Central memory CD8-positive, alpha-beta T cell (primary cell): ENCODE data around the gene KLHL29.

Experiments
- ATAC-seq: fragments of 150-1000 bp; cut with Tn5 transposase; replicated peaks from 2 replicates; pipeline ENCODE4 v1.10.0; 2022; ENCODE audit warnings: mild to moderate bottlenecking, moderate FRiP score, moderate number of reproducible peaks; ENCODE audit not compliant: poor library complexity, severe bottlenecking; ENCODE audit errors: extremely low read depth
- DNase-seq, 2 donors: peaks; one replicate each; pipeline ENCODE4 v3.0.0; 2021; ENCODE audit warnings: low spot score in 2 of 2
- H3K27ac Mint-ChIP-seq: one replicate; pipeline ENCODE4 v1.8.0; 2022; ENCODE audit warnings: low read depth, mild to moderate bottlenecking, moderate library complexity, mixed read lengths
- H3K27me3 Mint-ChIP-seq: one replicate; pipeline ENCODE4 v1.8.0; 2022; ENCODE audit warnings: mixed read lengths
- H3K36me3 Mint-ChIP-seq: one replicate; pipeline ENCODE4 v1.8.0; 2022; ENCODE audit warnings: mild to moderate bottlenecking, moderate library complexity, mixed read lengths; ENCODE audit not compliant: insufficient read depth
- H3K4me1 Mint-ChIP-seq: one replicate; pipeline ENCODE4 v1.8.0; 2022; ENCODE audit warnings: mixed read lengths
- H3K4me3 Mint-ChIP-seq: one replicate; pipeline ENCODE4 v1.8.0; 2022; ENCODE audit warnings: mild to moderate bottlenecking, moderate library complexity, mixed read lengths
- H3K9me3 Mint-ChIP-seq: one replicate; pipeline ENCODE4 v1.8.0; 2022; ENCODE audit warnings: mixed read lengths

KLHL29 gene

DNA sequence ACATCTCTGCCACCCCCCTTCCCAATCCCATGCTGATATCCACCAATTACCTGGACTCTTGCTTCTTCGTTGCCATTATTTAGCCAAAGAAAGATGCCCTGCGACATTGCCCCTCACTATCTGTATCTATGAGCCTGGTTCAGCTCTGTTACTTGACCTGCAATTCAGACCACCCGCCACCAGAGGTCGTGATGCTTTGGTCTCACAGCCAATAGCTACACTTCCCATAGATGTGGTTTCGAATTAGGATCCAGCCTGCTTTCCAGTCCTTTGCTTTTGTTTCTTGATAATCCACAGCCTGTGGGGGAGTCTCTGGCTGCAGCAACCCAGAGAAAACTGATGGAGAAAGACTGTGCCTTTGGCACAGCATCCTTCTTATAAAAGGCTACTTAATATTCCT, 239.4 kb downstream of the KLHL29 start:
- Mint-ChIP-seq H3K4me1 (no peaks in the 10 kb centered on the region), H3K27me3 (peaks cover 14% of the 10 kb centered on the region), H3K36me3 (peaks cover 1% of the 10 kb centered on the region), H3K4me3 (no peak overlapping the region), H3K27ac (no peak overlapping the region), H3K9me3 (peaks cover 12% of the 10 kb centered on the region)
- DNase-seq: no peak
- ATAC-seq: no peak

GRCh38 chr2:23624915-23625314, 239.9 kb downstream of the KLHL29 start:
- Mint-ChIP-seq H3K36me3 (peaks cover 1% of the 10 kb centered on the region), H3K27me3 (peaks cover 16% of the 10 kb centered on the region), H3K4me3 (no peak overlapping the region), H3K9me3 (peaks cover 12% of the 10 kb centered on the region), H3K4me1 (no peaks in the 10 kb centered on the region), H3K27ac (no peak overlapping the region)
- no peak for ATAC-seq
- no peak for DNase-seq

DNA sequence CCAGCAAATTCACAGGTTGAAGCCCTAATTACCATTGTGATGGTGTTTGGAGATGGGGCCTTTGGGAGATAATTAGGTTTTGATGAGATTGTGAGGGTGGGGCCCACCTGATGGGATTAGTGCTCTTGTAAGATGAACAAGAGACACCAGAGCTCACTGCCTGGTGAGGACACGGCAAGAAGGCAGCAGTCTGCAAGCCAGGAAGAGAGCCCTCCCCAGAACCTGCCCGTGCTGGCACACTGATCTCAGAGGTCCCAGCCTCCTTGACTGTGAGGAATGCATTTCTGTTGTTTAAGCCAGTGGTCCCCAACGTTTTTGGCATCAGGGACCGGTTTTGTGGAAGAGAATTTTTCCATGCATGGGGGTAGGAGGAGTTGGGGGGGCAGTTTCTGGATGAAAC, 240.7 kb downstream of the KLHL29 start:
- Mint-ChIP-seq H3K27ac (no peak overlapping the region), H3K27me3 (peaks cover 12% of the 10 kb centered on the region), H3K4me3 (no peak overlapping the region), H3K9me3 (peaks cover 12% of the 10 kb centered on the region), H3K4me1 (no peaks in the 10 kb centered on the region), H3K36me3 (peaks cover 1% of the 10 kb centered on the region)
- no peak for ATAC-seq
- DNase-seq: no peak

- H3K27me3 Mint-ChIP-seq: peaks cover 12% of the 10 kb centered on the region
- peaks cover 12% of the 10 kb centered on the region for H3K9me3 Mint-ChIP-seq
- ATAC-seq (no peak), DNase-seq (no peak)
- H3K27ac Mint-ChIP-seq: no peak overlapping the region
- peaks cover 1% of the 10 kb centered on the region for H3K36me3 Mint-ChIP-seq
- H3K4me1 Mint-ChIP-seq: no peaks in the 10 kb centered on the region
- no peak overlapping the region for H3K4me3 Mint-ChIP-seq
Measured at GRCh38 chr2:23626701-23627230, 241.8 kb downstream of the KLHL29 start.

DNA sequence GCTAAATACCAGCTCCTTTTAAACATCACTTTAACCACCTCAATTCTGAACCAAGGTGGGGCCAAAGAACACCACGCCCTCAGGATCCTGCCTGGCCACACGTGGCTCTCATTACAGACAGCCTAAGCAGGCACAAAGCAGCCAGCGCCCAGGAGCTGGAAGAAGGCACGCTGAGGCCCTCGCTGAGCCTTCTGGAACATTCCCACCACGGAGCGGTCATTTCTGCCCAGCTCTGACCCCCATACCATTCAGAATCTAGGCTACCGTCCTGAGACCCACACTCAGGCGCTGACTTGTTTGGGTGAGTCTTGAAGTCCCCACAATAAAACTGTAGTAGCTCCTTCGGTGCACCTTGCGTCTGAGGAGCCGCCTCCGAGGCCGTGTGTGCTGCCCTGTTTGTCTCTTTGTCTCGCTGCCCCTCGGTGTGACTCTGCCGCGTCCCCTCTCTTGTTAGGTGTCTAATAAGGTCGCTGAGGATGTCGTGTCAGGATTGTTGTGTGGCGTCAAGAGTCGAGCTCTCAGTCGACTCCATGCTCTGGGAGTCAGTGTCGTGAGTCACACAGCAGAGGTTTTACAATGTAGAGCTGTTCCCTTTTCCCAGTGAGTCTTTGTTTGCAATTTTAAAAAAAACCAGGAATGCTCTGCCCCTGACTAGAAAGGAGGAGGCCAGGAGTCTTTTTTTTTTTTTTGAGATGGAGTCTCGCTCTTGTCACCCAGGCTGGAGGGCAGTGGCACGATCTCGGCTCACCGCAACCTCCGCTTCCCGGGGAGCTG, 242.4 kb downstream of the KLHL29 start:
- Mint-ChIP-seq H3K36me3 (peaks cover 1% of the 10 kb centered on the region), H3K4me1 (no peaks in the 10 kb centered on the region), H3K4me3 (no peak overlapping the region), H3K27ac (no peak overlapping the region), H3K9me3 (peaks cover 12% of the 10 kb centered on the region), H3K27me3 (peaks cover 12% of the 10 kb centered on the region)
- DNase-seq (no peak), ATAC-seq (no peak)

DNA sequence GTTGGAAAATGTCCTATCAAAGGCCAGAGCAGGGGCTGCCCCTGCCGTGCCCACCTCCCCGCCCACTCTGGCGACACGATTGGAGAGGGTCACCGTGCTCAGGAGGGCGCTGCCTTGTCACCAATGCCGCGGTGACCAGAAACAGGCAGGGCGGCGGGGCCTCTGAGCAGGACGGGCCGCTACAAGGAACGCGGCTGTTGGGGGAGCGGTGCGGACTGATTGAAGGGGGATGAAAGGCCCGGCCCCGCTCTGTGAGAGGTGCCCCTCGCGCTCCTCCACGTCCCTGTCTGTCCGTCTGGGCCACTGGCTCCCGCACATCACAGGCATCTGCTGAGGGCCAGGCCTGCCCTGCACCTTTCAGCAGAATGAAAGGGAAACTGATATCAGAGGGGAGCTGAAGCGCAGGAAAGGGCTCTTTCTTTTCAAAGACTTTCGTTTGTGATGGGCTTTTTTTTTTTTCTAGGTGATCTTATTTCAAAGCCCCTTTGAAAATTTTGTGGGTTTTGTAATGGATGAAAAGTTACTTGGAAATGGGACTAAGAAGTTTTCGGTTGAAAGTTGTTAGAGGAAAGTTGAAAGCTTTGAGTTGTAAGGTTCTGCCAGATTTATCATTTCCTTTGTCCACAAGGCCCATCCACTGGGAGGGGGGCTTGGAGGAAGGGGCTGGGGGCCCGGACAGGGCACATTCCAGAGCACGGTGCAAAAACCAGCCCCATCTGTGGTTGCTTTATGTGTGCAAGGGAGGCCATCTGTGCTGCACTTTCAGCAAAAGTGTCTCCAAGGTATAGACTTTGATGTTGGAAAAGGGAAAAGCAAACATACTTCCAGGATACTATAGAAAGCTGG, 244.2 kb downstream of the KLHL29 start:
- no peak overlapping the region for H3K4me3 Mint-ChIP-seq
- peaks cover 12% of the 10 kb centered on the region for H3K27me3 Mint-ChIP-seq
- ATAC-seq: no peak
- no peaks in the 10 kb centered on the region for H3K4me1 Mint-ChIP-seq
- peaks cover 1% of the 10 kb centered on the region for H3K36me3 Mint-ChIP-seq
- H3K27ac Mint-ChIP-seq: no peak overlapping the region
- peaks cover 5% of the 10 kb centered on the region for H3K9me3 Mint-ChIP-seq
- DNase-seq: no peak

GRCh38 chr2:23629772-23630480, 244.9 kb downstream of the KLHL29 start:
- no peak for DNase-seq
- H3K4me3 Mint-ChIP-seq: no peak overlapping the region
- H3K27ac Mint-ChIP-seq: no peak overlapping the region
- H3K36me3 Mint-ChIP-seq: peaks cover 1% of the 10 kb centered on the region
- H3K27me3 Mint-ChIP-seq: peaks cover 12% of the 10 kb centered on the region
- H3K9me3 Mint-ChIP-seq: no peaks in the 10 kb centered on the region
- no peak for ATAC-seq
- no peaks in the 10 kb centered on the region for H3K4me1 Mint-ChIP-seq

DNA sequence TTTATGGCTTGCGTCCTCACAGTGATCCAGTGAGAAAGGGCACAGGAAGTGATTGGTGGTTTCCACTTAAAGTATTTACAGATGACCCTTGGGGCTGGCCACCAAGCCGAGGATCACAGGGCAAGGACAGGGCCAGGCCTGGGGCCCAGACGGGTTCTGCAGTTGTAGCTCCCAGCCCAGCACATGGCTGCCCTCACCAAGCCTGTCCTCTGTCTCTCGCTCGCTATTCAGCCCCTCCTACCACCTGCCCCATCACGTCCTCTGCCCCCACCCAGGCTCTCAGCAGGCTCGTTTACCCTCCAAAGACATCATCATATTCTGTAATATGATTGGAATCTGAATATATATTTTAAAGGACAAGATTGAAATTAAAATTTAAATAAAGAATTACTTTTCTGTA, 246.0 kb downstream of the KLHL29 start:
- Mint-ChIP-seq H3K27me3 (peaks cover 12% of the 10 kb centered on the region), H3K9me3 (no peaks in the 10 kb centered on the region), H3K27ac (no peak overlapping the region), H3K36me3 (peaks cover 1% of the 10 kb centered on the region), H3K4me1 (no peaks in the 10 kb centered on the region), H3K4me3 (no peak overlapping the region)
- no peak for ATAC-seq
- DNase-seq: no peak

DNA sequence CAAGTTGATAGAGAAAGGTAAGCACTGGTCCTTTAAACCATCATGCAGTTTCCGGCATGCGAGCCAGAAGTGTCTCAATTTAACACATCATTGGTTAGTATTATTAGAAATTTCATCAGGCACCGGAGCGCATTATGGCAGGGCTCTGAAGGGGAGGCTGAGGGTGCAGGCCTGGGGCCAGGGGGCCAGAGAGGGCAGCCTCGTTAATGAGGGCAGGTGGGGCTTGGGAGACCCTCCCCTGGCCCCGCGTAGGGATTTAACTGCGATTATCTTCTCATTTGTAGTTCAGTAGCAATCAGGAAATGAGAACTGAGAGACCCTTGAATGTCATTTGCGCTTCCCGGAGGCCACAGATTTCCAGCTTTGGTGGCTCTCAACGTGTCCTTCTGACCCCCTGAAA, 246.4 kb downstream of the KLHL29 start:
- no peak overlapping the region for H3K27ac Mint-ChIP-seq
- H3K9me3 Mint-ChIP-seq: no peaks in the 10 kb centered on the region
- no peak for DNase-seq
- no peak overlapping the region for H3K4me3 Mint-ChIP-seq
- H3K4me1 Mint-ChIP-seq: no peaks in the 10 kb centered on the region
- no peak for ATAC-seq
- peaks cover 12% of the 10 kb centered on the region for H3K27me3 Mint-ChIP-seq
- peaks cover 1% of the 10 kb centered on the region for H3K36me3 Mint-ChIP-seq

DNA sequence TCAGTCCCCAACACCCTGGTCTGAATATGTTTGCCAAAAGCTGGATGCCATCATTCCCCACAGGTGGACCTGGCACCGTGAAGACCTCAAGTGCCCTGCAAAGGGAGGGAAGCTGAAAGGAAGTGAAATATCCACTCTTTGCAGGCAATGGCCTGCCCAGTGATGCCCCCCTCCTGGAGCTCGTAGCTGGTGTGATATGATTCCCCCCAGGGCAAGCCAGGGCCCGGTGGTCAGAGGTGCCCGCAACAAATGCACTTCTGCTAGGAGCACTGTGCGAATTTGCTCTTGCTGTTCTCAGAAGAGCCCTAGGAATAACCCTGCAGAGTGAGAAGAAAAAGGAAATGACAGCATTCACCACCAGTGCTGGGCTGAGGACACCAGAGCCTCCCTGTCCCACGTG, 247.4 kb downstream of the KLHL29 start:
- H3K9me3 Mint-ChIP-seq: no peaks in the 10 kb centered on the region
- H3K36me3 Mint-ChIP-seq: peaks cover 1% of the 10 kb centered on the region
- no peaks in the 10 kb centered on the region for H3K4me1 Mint-ChIP-seq
- no peak overlapping the region for H3K27ac Mint-ChIP-seq
- peaks cover 12% of the 10 kb centered on the region for H3K27me3 Mint-ChIP-seq
- no peak overlapping the region for H3K4me3 Mint-ChIP-seq
- ATAC-seq (no peak), DNase-seq (no peak)

DNA sequence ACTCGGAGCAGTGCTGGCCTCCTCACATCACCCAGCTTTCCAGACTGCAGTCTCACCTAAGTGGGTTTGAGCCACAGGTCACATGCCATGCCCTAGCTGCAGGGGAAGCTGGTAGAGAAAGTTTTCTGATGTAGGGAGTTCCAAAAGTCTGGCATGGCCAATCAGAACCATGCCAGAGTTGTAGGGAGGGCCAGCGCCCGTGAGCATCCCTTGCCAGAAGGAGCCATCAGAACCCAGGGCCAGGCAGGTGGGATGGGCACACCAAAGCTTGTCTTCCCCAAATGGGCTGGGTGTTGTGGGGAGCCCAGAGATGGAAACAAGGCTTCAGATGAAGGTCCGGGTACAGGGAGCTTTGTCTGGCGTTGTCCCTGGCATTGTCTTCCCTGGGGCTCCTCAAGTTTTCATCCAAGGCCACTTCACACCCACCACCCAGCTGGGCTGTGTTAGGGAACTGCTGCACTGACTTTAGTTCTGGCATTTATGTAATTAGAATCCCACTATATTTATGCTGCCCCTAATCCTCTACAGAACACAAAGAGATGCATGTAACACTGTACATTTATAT, 247.9 kb downstream of the KLHL29 start:
- H3K27me3 Mint-ChIP-seq: peaks cover 12% of the 10 kb centered on the region

DNA sequence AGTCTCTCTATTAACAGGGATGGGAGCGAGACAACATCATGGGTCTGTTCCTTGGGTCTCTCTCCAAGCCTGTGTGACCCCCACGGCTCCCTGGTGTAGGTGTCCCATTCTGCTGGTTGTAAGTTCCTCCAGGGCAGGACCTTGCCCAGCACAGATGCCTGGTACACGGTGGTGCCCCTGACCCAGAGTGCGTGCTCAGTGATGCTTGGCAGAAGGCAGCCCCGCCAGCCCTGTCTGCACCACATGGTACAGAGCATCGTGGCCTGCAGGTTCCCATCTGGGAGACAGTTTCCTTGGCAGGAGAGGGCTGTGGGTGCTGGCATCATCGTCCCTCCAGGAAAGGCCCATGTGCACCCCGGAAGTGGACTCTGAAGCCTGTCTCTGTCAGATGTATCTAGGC, 249.0 kb downstream of the KLHL29 start:
- H3K27ac Mint-ChIP-seq: no peak overlapping the region
- H3K36me3 Mint-ChIP-seq: no peaks in the 10 kb centered on the region
- DNase-seq (no peak), ATAC-seq (no peak)
- no peaks in the 10 kb centered on the region for H3K4me1 Mint-ChIP-seq
- H3K4me3 Mint-ChIP-seq: no peak overlapping the region
- peaks cover 12% of the 10 kb centered on the region for H3K27me3 Mint-ChIP-seq
- no peaks in the 10 kb centered on the region for H3K9me3 Mint-ChIP-seq

More for the DNA sequence above, 247.9 kb downstream of the KLHL29 start:
- Mint-ChIP-seq H3K9me3 (no peaks in the 10 kb centered on the region), H3K4me3 (no peak overlapping the region), H3K27ac (no peak overlapping the region), H3K4me1 (no peaks in the 10 kb centered on the region), H3K36me3 (no peaks in the 10 kb centered on the region)
- ATAC-seq: no peak
- DNase-seq: no peak
